GM18505 (cell line): Measurements from ENCODE around the gene DDX28.

Source experiments
- ATAC-seq: cut with Tn5 transposase; IDR thresholded peaks from one replicate; pipeline ENCODE4 v1.9.1; 2021; ENCODE audit not compliant: unreplicated experiment
- POLR2A ChIP-seq: IDR thresholded peaks from 4 replicates; pipeline ENCODE4 v1.6.1; 2011; ENCODE audit warnings: borderline replicate concordance; ENCODE audit not compliant: insufficient read depth, insufficient read length; ENCODE audit errors: extremely low read depth

Gene DDX28, protein sequence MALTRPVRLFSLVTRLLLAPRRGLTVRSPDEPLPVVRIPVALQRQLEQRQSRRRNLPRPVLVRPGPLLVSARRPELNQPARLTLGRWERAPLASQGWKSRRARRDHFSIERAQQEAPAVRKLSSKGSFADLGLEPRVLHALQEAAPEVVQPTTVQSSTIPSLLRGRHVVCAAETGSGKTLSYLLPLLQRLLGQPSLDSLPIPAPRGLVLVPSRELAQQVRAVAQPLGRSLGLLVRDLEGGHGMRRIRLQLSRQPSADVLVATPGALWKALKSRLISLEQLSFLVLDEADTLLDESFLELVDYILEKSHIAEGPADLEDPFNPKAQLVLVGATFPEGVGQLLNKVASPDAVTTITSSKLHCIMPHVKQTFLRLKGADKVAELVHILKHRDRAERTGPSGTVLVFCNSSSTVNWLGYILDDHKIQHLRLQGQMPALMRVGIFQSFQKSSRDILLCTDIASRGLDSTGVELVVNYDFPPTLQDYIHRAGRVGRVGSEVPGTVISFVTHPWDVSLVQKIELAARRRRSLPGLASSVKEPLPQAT

GRCh38 chr16:68022728-68023537, at the start of gene DDX28, which contains the start of gene DUS2:
Gene DDX28 (minus strand): TSS chr16:68023232. CDS start chr16:68023202, 30 bp downstream.
Gene DUS2 (plus strand): TSS chr16:68023284. CDS start chr16:68038024, 14,740 bp downstream.
- peak; percentile 80 for TF ChIP-seq POLR2A
- peak; percentile 75 for ATAC-seq

DNA sequence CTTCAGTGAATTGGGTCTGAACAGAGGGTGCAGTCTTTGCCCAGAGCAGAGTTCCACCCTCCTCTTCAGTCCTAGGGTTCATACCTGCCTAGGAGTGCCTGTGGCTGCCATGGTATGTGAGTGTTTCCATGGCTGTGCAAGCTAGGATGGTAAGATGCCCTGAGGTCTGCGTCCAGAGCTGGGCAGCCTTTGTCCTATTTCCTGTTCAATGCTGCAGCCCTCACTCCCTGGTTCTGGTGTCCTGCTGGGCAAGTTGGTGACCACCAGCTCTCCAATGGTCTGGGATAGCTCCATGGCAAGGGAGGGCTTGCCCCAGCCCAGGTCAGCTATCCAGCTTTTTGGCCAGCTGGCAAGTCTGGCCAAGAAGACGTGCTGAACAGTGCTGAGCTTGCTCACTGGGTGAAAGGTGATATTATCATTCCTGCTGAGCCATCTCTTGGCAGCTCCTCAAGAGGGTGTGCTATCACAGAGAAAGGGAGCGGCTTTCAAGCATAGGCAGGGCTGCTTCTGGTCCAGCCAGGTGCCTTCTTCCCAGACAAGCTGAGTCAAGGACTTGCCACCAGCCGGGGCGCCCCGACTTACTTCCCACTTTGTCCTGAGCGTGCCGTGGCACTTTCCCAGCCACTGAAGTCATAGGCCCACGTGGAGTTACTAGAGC, 49.1 kb upstream of the DDX28 start:
- TF ChIP-seq POLR2A = no peak
- no peak for ATAC-seq

DNA sequence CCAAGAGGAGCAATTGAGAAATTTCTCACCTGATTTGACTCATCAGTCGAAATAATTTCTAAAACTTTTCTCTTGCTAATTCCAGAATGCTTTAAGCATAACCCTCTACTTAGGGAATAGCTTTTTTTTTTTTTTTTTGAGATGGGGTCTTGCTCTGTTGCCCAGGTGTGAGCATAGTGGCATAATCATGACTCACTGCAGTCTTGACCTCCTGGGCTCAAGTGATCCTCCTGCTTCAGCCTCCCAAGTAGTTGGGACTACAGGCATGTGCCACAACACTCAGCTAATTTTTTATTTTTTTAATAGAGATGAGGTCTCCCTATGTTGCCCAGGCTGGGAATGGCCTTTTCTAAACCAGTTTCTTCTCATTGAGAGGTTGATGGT, 48.5 kb upstream of the DDX28 start:
- no peak for ATAC-seq
- TF ChIP-seq POLR2A = no peak

DNA sequence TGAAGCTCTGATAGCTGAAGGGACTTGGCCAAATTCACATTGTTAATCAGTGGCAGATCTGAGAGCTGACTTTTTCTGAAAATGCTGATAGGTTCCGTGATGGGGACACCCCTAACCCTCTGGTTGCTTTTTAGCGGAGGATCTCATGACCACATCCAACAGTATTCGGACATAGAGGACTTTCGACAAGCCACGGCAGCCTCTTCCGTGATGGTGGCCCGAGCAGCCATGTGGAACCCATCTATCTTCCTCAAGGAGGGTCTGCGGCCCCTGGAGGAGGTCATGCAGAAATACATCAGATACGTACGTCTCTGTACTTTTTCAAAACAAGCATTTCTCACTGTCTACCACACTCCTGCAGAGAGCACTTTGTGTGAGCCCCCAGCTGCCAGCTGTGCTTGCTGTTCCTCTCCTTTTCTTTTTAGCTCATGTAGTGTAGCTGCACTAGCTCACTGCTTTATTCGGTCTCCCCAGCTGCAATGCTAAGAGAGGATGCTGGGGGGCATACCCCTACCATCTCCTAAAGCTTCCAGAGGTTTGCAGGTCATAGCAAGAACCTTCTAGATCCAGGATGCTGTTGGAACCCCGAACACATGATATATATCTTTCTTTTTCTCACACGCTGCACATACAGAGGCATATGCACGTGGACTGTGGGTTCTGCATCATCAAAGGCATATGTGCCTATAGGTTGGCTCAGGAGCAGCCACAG, 47.9 kb upstream of the DDX28 start:
- ATAC-seq = no peak
- TF ChIP-seq POLR2A = no peak

- no peak for ATAC-seq
- TF ChIP-seq POLR2A = no peak
Observed at GRCh38 chr16:68070249-68070730, 47.3 kb upstream of the DDX28 start.

DNA sequence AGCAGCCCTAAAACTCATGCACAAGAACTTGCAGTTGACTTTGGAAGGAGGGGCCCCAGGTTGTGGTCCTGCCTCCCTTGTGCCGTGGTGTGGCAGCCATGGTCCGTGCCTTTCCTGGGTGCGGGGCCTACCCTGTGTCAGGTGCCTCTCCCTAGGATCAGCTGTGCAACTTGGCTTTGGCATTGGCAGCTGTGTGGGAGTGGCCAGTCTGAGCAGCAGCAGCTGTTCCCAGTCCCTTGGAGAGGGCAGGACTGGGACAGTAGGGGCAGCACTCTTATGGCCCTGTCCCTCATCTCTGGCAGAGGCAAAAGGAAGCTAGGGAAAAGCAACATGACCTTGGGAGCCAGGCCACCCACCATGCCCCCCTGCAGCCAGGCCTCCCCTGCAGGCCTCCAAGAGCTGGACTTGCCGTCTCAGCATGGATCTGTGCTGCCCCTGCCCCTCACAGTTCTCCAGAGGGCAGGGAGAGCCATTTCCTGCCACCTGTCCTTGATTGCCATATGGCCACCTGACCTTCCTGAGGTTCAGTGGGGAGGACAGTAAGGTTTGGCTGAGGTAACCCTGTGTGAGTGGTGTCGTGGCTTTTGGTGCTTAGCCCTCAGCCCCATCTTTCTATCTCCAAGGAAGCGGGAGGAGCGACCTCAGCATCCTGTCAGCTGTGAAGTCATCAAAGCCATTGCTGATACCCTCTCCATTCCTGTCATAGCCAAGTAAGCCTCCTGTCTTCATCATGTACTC, 46.6 kb upstream of the DDX28 start:
- no peak for ATAC-seq
- TF ChIP-seq POLR2A = no peak

DNA sequence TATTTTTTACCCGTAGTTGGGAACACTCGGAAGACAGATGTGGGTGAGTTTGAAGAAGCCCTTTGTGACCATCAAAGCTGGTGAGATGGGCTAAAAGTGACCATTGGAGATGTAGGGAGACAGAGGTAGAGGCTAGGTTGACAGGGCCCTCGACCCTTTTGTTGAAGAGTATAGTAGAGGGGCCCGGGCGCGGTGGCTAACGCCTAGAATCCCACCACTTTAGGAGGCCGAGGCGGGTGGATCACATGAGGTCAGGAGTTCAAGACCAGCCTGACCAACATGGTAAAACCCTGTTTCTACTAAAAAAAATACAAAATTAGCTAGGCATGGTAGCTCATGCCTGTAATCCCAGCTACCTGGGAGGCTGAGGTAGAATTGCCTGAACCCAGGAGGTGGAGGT, 45.9 kb upstream of the DDX28 start:
- no peak for TF ChIP-seq POLR2A
- ATAC-seq = no peak

- ATAC-seq = no peak
- TF ChIP-seq POLR2A = no peak
Observed at GRCh38 chr16:68066763-68067162, 43.7 kb upstream of the DDX28 start.

DNA sequence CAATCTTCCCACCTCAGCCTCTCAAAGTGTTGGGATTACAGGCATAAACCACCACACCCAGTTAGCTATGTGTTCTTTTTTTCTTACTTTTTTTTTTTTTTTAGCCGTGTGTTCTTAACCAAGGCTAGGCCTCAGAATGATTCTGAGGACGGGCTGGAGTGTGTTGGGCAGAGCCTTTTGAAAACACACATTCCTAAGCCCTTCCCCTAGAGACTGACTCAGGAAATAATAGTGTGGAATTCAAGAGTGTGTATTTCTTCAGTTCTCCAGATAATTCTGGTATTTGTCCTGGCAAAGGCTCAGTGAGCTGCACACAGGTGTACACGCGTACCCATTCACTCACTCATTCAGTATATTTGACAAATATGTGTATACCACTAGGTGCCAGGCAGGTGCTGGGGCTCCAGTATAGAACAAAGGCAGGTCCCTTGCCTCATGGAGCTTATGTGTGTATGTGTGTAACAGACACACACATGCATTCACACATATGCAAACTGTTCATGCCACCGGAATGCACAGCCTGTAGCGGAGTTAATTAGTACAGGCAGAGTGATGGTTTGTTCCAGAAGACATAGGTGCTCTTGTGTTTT, 42.8 kb upstream of the DDX28 start:
- no peak for TF ChIP-seq POLR2A
- ATAC-seq = no peak

DNA sequence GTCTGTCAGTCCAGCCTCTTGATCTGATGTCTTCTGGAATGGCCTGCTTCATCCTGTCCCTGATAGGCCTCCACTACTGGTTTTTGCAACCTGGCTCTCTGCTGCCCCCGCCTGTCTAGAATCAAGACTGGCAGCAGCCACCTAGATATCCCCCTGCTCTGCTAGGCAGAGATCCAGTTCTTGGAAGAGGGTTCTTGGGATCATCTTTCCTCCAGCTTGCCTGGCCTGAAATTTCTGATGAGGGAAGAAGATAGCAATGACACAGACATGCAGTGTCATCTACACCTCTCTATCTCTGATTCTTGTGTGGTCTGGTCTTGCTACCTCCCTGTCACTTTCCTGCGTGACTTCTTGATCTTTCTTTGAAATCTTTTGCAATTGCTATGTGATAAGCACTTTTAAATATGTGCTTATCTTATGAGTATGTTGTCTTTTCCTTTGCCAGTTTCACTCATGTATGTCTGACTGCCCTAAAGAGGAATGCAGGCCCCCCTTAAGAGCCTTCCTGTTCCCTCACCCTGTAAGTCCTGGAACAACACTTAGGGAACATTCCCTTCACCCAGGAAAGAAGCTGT, 41.8 kb upstream of the DDX28 start:
- ATAC-seq = no peak
- no peak for TF ChIP-seq POLR2A

- ATAC-seq = no peak
- TF ChIP-seq POLR2A = no peak
Observed at GRCh38 chr16:68062910-68063393, 39.9 kb upstream of the DDX28 start.
